Measurements from ENCODE around the gene MAPRE3.

- TF ChIP-seq EZH2 (IDR thresholded peaks at IDR 0.05; ENCODE audit: insufficient read depth, poor library complexity, severe bottlenecking) (no peak), EZH2phosphoT487 (IDR thresholded peaks at IDR 0.05; ENCODE audit: insufficient read depth, low read depth) (no peak)
These were observed 30.6 kb downstream of the MAPRE3 start for GRCh38 chr2:27000995-27001394.
